DND-41 (cell line): ENCODE measurements around the gene ACAT2.

Experiments
- CTCF ChIP-seq: IDR thresholded peaks from 2 replicates; pipeline ENCODE4 v1.5.1; 2012; ENCODE audit warnings: borderline replicate concordance, low read length, moderate library complexity, mild to moderate bottlenecking; ENCODE audit not compliant: poor library complexity, severe bottlenecking; ENCODE audit errors: extremely low read depth
- EZH2 ChIP-seq: IDR thresholded peaks from 3 replicates; pipeline ENCODE4 v1.6.1; 2012; ENCODE audit warnings: borderline replicate concordance, low read depth, mild to moderate bottlenecking, moderate library complexity, low read length, inconsistent platforms; ENCODE audit not compliant: severe bottlenecking

- TF ChIP-seq CTCF, result no peak
- TF ChIP-seq EZH2, result no peak
Observed at GRCh38 chr6:159715166-159715565, 46.7 kb upstream of the ACAT2 start.
